WTC11 (cell line): ENCODE measurements around the gene C1orf198.

Experiments
- ATF3 ChIP-seq: sonication (generic); formaldehyde crosslinking; conservative IDR thresholded peaks from 2 replicates; pipeline ENCODE4 v1.8.1; 2022; ENCODE audit warnings: mild to moderate bottlenecking, missing genetic modification reagents
- CTCF ChIP-seq: fragments of 200-600 bp; IDR thresholded peaks from 2 replicates; pipeline ENCODE4 v1.8.0; 2022; ENCODE audit warnings: antibody characterized with exemption
- E2F5 ChIP-seq: sonication (generic); formaldehyde crosslinking; IDR thresholded peaks from 2 replicates; pipeline ENCODE4 v1.8.1; 2022; ENCODE audit warnings: mild to moderate bottlenecking, moderate library complexity, missing genetic modification reagents
- ESRRA ChIP-seq: sonication (generic); formaldehyde crosslinking; IDR thresholded peaks from 2 replicates; pipeline ENCODE4 v1.8.1; 2022; ENCODE audit warnings: mild to moderate bottlenecking, missing genetic modification reagents, borderline replicate concordance
- FOXK1 ChIP-seq: sonication (generic); formaldehyde crosslinking; IDR thresholded peaks from 2 replicates; pipeline ENCODE4 v1.8.0; 2022; ENCODE audit warnings: mild to moderate bottlenecking, moderate library complexity, missing genetic modification reagents
- GTF2I ChIP-seq: fragments of 250-450 bp; sonication (Bioruptor Pico); conservative IDR thresholded peaks from 2 replicates; pipeline ENCODE4 v1.4.0; 2021; ENCODE audit warnings: mild to moderate bottlenecking
- IRF1 ChIP-seq: sonication (generic); formaldehyde crosslinking; IDR thresholded peaks from 2 replicates; pipeline ENCODE4 v1.8.0; 2023; ENCODE audit warnings: missing genetic modification reagents
- IRF2 ChIP-seq: sonication (generic); formaldehyde crosslinking; IDR thresholded peaks from 2 replicates; pipeline ENCODE4 v1.8.0; 2022; ENCODE audit warnings: low read depth, missing genetic modification reagents, borderline replicate concordance
- SP1 ChIP-seq: sonication (generic); formaldehyde crosslinking; conservative IDR thresholded peaks from 2 replicates; pipeline ENCODE4 v1.8.1; 2022; ENCODE audit warnings: missing genetic modification reagents
- TCF7 ChIP-seq: sonication (generic); formaldehyde crosslinking; IDR thresholded peaks from 2 replicates; pipeline ENCODE4 v1.8.0; 2022; ENCODE audit warnings: mild to moderate bottlenecking, low read depth, missing genetic modification reagents, moderate library complexity
- USF2 ChIP-seq: sonication (generic); formaldehyde crosslinking; IDR thresholded peaks from 2 replicates; pipeline ENCODE4 v1.8.1; 2023; ENCODE audit warnings: mild to moderate bottlenecking, missing genetic modification reagents, moderate library complexity

GRCh38 chr1:230814949-230815692, 53.2 kb downstream of the C1orf198 start:
- TF ChIP-seq CTCF = no peak
- no peak for TF ChIP-seq SP1
- no peak for TF ChIP-seq IRF1 (CRISPR knock-in tag)
- TF ChIP-seq ATF3 (CRISPR knock-in tag) = no peak
- no peak for TF ChIP-seq E2F5 (CRISPR knock-in tag)
- TF ChIP-seq ESRRA (CRISPR knock-in tag) = no peak
- TF ChIP-seq TCF7 (CRISPR knock-in tag) = no peak
- no peak for TF ChIP-seq FOXK1 (CRISPR knock-in tag)
- no peak for TF ChIP-seq GTF2I
- TF ChIP-seq USF2 (CRISPR knock-in tag) = no peak
- TF ChIP-seq IRF2 (CRISPR knock-in tag) = no peak
